Measurements from ENCODE around the gene XYLT2.

DNA sequence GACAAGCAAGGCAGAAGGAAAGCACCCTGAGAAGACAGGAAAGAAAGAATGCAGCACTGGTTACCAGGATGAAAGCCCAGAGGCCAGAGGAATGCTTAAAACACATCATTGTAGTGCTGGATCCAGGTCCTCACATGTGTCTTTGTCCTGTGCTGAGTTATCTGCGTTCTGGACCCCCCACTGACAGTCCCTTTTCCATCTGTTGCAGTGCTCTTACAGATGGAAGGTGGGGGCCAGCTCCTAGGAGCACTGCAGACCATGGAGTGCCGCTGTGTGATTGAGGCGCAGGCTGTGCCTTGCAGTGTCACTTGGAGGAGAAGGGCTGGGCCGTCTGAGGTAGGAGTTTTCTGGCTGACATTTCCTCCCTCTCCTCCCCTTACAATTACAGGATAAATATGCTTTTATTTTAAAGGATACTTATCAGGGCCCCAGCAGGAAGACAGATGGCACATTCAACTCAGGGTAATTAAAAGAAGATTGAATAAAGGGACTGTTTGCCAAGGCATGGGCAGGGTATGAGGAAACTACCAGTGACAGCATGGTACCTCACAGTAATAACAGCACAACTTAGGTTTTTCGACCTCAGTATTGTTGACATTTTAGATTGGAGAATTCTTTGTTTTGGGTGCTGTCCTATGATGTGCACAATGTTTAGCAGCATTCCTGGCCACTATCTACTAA, 30.1 kb downstream of the XYLT2 start:
- TF ChIP-seq, protein P1, sequence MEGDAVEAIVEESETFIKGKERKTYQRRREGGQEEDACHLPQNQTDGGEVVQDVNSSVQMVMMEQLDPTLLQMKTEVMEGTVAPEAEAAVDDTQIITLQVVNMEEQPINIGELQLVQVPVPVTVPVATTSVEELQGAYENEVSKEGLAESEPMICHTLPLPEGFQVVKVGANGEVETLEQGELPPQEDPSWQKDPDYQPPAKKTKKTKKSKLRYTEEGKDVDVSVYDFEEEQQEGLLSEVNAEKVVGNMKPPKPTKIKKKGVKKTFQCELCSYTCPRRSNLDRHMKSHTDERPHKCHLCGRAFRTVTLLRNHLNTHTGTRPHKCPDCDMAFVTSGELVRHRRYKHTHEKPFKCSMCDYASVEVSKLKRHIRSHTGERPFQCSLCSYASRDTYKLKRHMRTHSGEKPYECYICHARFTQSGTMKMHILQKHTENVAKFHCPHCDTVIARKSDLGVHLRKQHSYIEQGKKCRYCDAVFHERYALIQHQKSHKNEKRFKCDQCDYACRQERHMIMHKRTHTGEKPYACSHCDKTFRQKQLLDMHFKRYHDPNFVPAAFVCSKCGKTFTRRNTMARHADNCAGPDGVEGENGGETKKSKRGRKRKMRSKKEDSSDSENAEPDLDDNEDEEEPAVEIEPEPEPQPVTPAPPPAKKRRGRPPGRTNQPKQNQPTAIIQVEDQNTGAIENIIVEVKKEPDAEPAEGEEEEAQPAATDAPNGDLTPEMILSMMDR (IDR thresholded peaks at IDR 0.05), result no peak
- no peak for TF ChIP-seq EP300 (IDR thresholded peaks at IDR 0.05)

All from stomach (tissue), 4 donors.